Measurements from ENCODE around the gene WWOX. TPM values are rescaled to one million over a fixed set of nuclear protein-coding genes. Genes with fewer than 3 reads are reported as not detected.

WWOX gene
- total and polyA plus RNA-seq, 2 of the 4 experiments (the other 2 are of a cell fraction): 2.7 to 5.4 TPM

GRCh38 chr16:78552716-78553115 is 453.3 kb downstream of the WWOX start:
- H3K9ac ChIP-seq (ENCODE audit: low read depth, low read length): no peak overlapping the region
- TF ChIP-seq POLR2A (IDR thresholded peaks at IDR 0.05; ENCODE audit: low read depth, low read length) (no peak), RAD21 (IDR thresholded peaks at IDR 0.05; ENCODE audit: low read length) (no peak), BHLHE40 (IDR thresholded peaks at IDR 0.05; ENCODE audit: low read depth, low read length) (no peak), MXI1 (IDR thresholded peaks at IDR 0.05; ENCODE audit: borderline replicate concordance, low read depth, low read length) (no peak), SMC3 (IDR thresholded peaks at IDR 0.05; ENCODE audit: low read depth, low read length) (no peak), CEBPB (IDR thresholded peaks at IDR 0.05; ENCODE audit: low read depth, low read length) (no peak), MAZ (IDR thresholded peaks at IDR 0.05; ENCODE audit: borderline replicate concordance, low read depth, low read length) (no peak), RFX5 (IDR thresholded peaks at IDR 0.05; ENCODE audit: low read depth, low read length) (no peak), MAFK (IDR thresholded peaks at IDR 0.05; ENCODE audit: low read depth, low read length) (no peak), USF2 (IDR thresholded peaks at IDR 0.05; ENCODE audit: low read depth, low read length) (no peak), FOS (IDR thresholded peaks at IDR 0.05; ENCODE audit: low read depth, low read length) (no peak), CHD1 (IDR thresholded peaks at IDR 0.05; ENCODE audit: low read depth, low read length) (no peak), CTCF (conservative IDR thresholded peaks at IDR 0.05; ENCODE audit: low read depth, low read length) (no peak), RCOR1 (IDR thresholded peaks at IDR 0.05; ENCODE audit: insufficient replicate concordance, low read length) (no peak), ELK1 (IDR thresholded peaks at IDR 0.05; ENCODE audit: borderline replicate concordance, low read depth, low read length) (no peak), NFE2L2 (IDR thresholded peaks at IDR 0.05; ENCODE audit: low read depth, low read length) (no peak)
- H3K4me1 ChIP-seq (ENCODE audit: control insufficient read depth, insufficient read depth, low read length): no peaks in the 10 kb centered on the region
- peaks cover 16% of the 10 kb centered on the region for H3K9me3 ChIP-seq (ENCODE audit: control insufficient read depth, insufficient read depth, low read length)
- no peak overlapping the region for H3K27ac ChIP-seq (ENCODE audit: insufficient read depth, low read length)
- H3K56ac ChIP-seq (ENCODE audit: extremely low read depth, insufficient read depth, low read length): no peak overlapping the region
- H3K4ac ChIP-seq (ENCODE audit: low read depth, low read length): no peak overlapping the region
- H3K4me2 ChIP-seq (ENCODE audit: low read depth, low read length): no peak overlapping the region
- no peak overlapping the region for H3K4me3 ChIP-seq (ENCODE audit: insufficient read depth, low read depth, low read length)
- no peak overlapping the region for H2BK15ac ChIP-seq (ENCODE audit: low read depth, low read length)
- ATAC-seq (ENCODE audit: low read depth) (no peak), DNase-seq (no peak)
- H3K27me3 ChIP-seq (ENCODE audit: control insufficient read depth, insufficient read depth, low read length): no peaks in the 10 kb centered on the region
- no peak overlapping the region for H2AK5ac ChIP-seq (ENCODE audit: low read depth, low read length)
- intact Hi-C loops (cut with micrococcal nuclease): no loop called here
- H4K91ac ChIP-seq (ENCODE audit: insufficient read depth, low read depth, low read length): no peak overlapping the region
- no peaks in the 10 kb centered on the region for H4K20me1 ChIP-seq (ENCODE audit: insufficient read depth, low read length)
- in situ Hi-C loops (cut with MboI; ENCODE audit: low sequenced_read_pairs): no loop called here
- no peaks in the 10 kb centered on the region for H3K9me1 ChIP-seq (ENCODE audit: insufficient read depth, low read length)
- H3K36me3 ChIP-seq (ENCODE audit: control insufficient read depth, insufficient read depth, low read length): no peaks in the 10 kb centered on the region
- H3K23ac ChIP-seq (ENCODE audit: low read depth, low read length): no peak overlapping the region
- WGBS, 2 experiments (ENCODE audit: extremely low coverage in 2 of 2, insufficient read length in 1 of 2): no CpG with 5 or more reads among the region's 1 CpG
- H3K14ac ChIP-seq (replicated peaks; ENCODE audit: low read depth, low read length): no peak overlapping the region
- no TSS peak for BruUV-seq (replicated peaks)
- H4K5ac ChIP-seq (ENCODE audit: low read depth, low read length): no peak overlapping the region
- CTCF ChIA-PET: no interaction called here
- H2BK120ac ChIP-seq (ENCODE audit: low read depth, low read length): no peak overlapping the region
- no peak overlapping the region for H3K18ac ChIP-seq (ENCODE audit: low read depth, low read length)
- no peak overlapping the region for H2BK20ac ChIP-seq (ENCODE audit: low read depth, low read length)
- dilution Hi-C loops (cut with HindIII; ENCODE audit: low sequenced_read_pairs, unreplicated experiment): no loop called here
- no peak overlapping the region for H2BK5ac ChIP-seq (ENCODE audit: low read depth, low read length, poor library complexity, severe bottlenecking)
- H3K79me1 ChIP-seq (ENCODE audit: low read depth in 1 of 2, low read length in 2 of 2): no peaks in the 10 kb centered on the region
- no peak overlapping the region for H4K8ac ChIP-seq (ENCODE audit: low read depth in 2 of 2, low read length in 2 of 2)
- POLR2A ChIA-PET (ENCODE audit: unreplicated experiment): no interaction called here
- H2AFZ ChIP-seq (replicated peaks; ENCODE audit: low read length, poor library complexity): no peak overlapping the region
- H2AK9ac ChIP-seq (replicated peaks; ENCODE audit: low read depth, low read length, poor library complexity): no peak overlapping the region
